Liver (tissue), 9 donors: Measurements from ENCODE around the gene ACP7. TPM values are rescaled to one million over a fixed set of nuclear protein-coding genes. Genes with fewer than 3 reads are reported as not detected.

Experiments used
- DNase-seq: peaks from one replicate; pipeline ENCODE4 v3.0.0-alpha.2; 2017; ENCODE audit warnings: low spot score
- H3K27ac ChIP-seq, 2 donors: one replicate each; pipeline ENCODE4 v1.7.0; 2013; ENCODE audit warnings: inconsistent platforms in 2 of 2, low read length in 2 of 2, control low read depth in 1 of 2, low read depth in 1 of 2, mild to moderate bottlenecking in 1 of 2
- H3K27me3 ChIP-seq, 4 donors: one replicate each; pipeline versions ENCODE4 v1.6.1 to v1.7.0; 2013; ENCODE audit warnings: low read length in 3 of 4, inconsistent platforms in 1 of 4, mild to moderate bottlenecking in 1 of 4, moderate library complexity in 1 of 4; ENCODE audit not compliant: control insufficient read depth in 4 of 4, insufficient read depth in 4 of 4
- H3K36me3 ChIP-seq, 4 donors: one replicate each; pipeline versions ENCODE4 v1.6.1 to v1.7.0; 2013; ENCODE audit warnings: low read length in 3 of 4, mild to moderate bottlenecking in 3 of 4, low read depth in 1 of 4, moderate library complexity in 1 of 4; ENCODE audit not compliant: control insufficient read depth in 4 of 4, insufficient read depth in 3 of 4
- H3K4me1 ChIP-seq, 4 donors: one replicate each; pipeline versions ENCODE4 v1.6.1 to v1.7.0; 2013; ENCODE audit warnings: low read length in 3 of 4, mild to moderate bottlenecking in 3 of 4, moderate library complexity in 1 of 4; ENCODE audit not compliant: control insufficient read depth in 4 of 4, insufficient read depth in 4 of 4
- H3K4me3 ChIP-seq, 3 donors: one replicate each; pipeline versions ENCODE4 v1.6.1 to v1.7.0; 2013; ENCODE audit warnings: low read length in 3 of 3, control low read depth in 1 of 3, low read depth in 1 of 3, mild to moderate bottlenecking in 1 of 3
- H3K9ac ChIP-seq, 2 donors: one replicate each; pipeline ENCODE4 v1.7.0; 2013; ENCODE audit warnings: low read length in 2 of 2, mild to moderate bottlenecking in 2 of 2, moderate library complexity in 2 of 2, control low read depth in 1 of 2, low read depth in 1 of 2
- H3K9me3 ChIP-seq, 4 donors: one replicate each; pipeline versions ENCODE4 v1.6.1 to v1.7.0; 2013; ENCODE audit warnings: low read length in 3 of 4; ENCODE audit not compliant: control insufficient read depth in 4 of 4
- EGR1 ChIP-seq, 2 donors: IDR thresholded peaks; 2 replicates each; pipeline ENCODE4 v1.6.1; 2016 to 2018; ENCODE audit warnings: antibody characterized with exemption in 2 of 2, low read depth in 2 of 2
- FOXA1 ChIP-seq: IDR thresholded peaks from 2 replicates; pipeline ENCODE4 v1.6.1; 2016; ENCODE audit warnings: antibody characterized with exemption
- GABPA ChIP-seq, 2 donors: IDR thresholded peaks in 1 of 2; conservative IDR thresholded peaks in 1 of 2; 2 replicates each; pipeline ENCODE4 v1.6.1; 2016; ENCODE audit warnings: antibody characterized with exemption in 2 of 2, mild to moderate bottlenecking in 1 of 2, moderate library complexity in 1 of 2
- HNF4A ChIP-seq, 2 donors: conservative IDR thresholded peaks; 2 replicates each; pipeline ENCODE4 v1.6.1; 2016; ENCODE audit warnings: antibody characterized with exemption in 2 of 2, mild to moderate bottlenecking in 2 of 2
- HNF4G ChIP-seq: IDR thresholded peaks from 2 replicates; pipeline ENCODE4 v1.6.1; 2016; ENCODE audit warnings: antibody characterized with exemption
- JUND ChIP-seq, 2 donors: IDR thresholded peaks; 2 replicates each; pipeline ENCODE4 v1.6.1; 2016; ENCODE audit warnings: antibody characterized with exemption in 2 of 2
- NR2F2 ChIP-seq: IDR thresholded peaks from 2 replicates; pipeline ENCODE4 v1.6.1; 2016; ENCODE audit warnings: antibody characterized with exemption
- RAD21 ChIP-seq, 2 donors: IDR thresholded peaks; 2 replicates each; pipeline ENCODE4 v1.6.1; 2016; ENCODE audit warnings: antibody characterized with exemption in 2 of 2, mild to moderate bottlenecking in 2 of 2
- RXRA ChIP-seq, 2 donors: IDR thresholded peaks; 2 replicates each; pipeline ENCODE4 v1.6.1; 2017 to 2018; ENCODE audit warnings: antibody characterized with exemption in 2 of 2, mild to moderate bottlenecking in 1 of 2
- SP1 ChIP-seq: IDR thresholded peaks from 2 replicates; pipeline ENCODE4 v1.6.1; 2018; ENCODE audit warnings: antibody characterized with exemption, mild to moderate bottlenecking
- TAF1 ChIP-seq: conservative IDR thresholded peaks from 2 replicates; pipeline ENCODE4 v1.6.1; 2016; ENCODE audit warnings: antibody characterized with exemption, mild to moderate bottlenecking
- YY1 ChIP-seq: IDR thresholded peaks from 2 replicates; pipeline ENCODE4 v1.6.1; 2016; ENCODE audit warnings: antibody characterized with exemption, mild to moderate bottlenecking
- WGBS: extraction: QIAGEN DNeasy Blood & Tissue Kit; methylation state at CpG from one replicate; pipeline ENCODE4 v1.1.7; 2013; 5-methylcytosine and 5-hydroxymethylcytosine counted together
- polyA plus RNA-seq, 2 donors: library from polyadenylated mRNA; stranded (reverse) in 1 of 2; unstranded in 1 of 2; fragments of 200-250 nt in 1 of 2; fragments of >200 nt in 1 of 2; fragmentation: Nextera tagmentation in 1 of 2; extraction: Ambion mirVana in 1 of 2; gene quantifications; one replicate each; pipeline versions ENCODE4 v1.2.1 to v1.2.3, GENCODE V29; 2013 to 2015
- total RNA-seq, 2 donors: library from RNA; depleted of rRNA; stranded (reverse); fragments of >200 nt; gene quantifications; one replicate each; pipeline ENCODE4 v1.2.3, GENCODE V29; 2014
- TF ChIP-seq, protein P1 (sequence below): IDR thresholded peaks from 2 replicates; pipeline ENCODE4 v1.6.1; 2016; ENCODE audit warnings: antibody characterized with exemption
- TF ChIP-seq, protein P2 (sequence below): IDR thresholded peaks from 2 replicates; pipeline ENCODE4 v1.6.1; 2016; ENCODE audit warnings: antibody characterized with exemption
- TF ChIP-seq, protein P3 (sequence below): IDR thresholded peaks from 2 replicates; pipeline ENCODE4 v1.6.1; 2016; ENCODE audit warnings: antibody characterized with exemption
- donor health status: healthy.
- donor health status: healthy.
- donor health status: healthy.
- donor health status: healthy.
- donor health status: healthy.

ACP7 gene
- total and polyA plus RNA-seq, 4 donors = 0.05 TPM; not detected in 3

DNA sequence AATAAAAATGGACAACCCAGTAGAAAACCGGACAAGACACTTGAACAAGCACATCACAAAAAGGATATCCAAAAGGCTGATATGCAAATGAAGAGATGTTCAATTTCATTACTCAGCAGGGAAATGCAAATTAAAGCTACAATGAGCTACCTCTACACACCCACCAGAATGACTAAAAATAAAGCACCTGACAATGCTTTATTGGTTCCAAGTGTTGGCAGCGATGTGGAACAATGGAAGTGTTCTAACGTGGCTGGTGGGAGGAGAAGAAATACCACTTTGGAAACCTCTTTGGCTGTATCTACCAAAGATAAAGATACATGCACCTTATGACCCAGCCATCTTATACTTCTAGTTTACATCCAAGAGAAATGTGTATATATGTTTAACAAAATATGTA, 3.7 kb upstream of the ACP7 start:
- WGBS = 72% methylated on average over 3 of the region's 3 CpGs
- no peaks in the 10 kb centered on the region for H3K36me3 ChIP-seq

DNA sequence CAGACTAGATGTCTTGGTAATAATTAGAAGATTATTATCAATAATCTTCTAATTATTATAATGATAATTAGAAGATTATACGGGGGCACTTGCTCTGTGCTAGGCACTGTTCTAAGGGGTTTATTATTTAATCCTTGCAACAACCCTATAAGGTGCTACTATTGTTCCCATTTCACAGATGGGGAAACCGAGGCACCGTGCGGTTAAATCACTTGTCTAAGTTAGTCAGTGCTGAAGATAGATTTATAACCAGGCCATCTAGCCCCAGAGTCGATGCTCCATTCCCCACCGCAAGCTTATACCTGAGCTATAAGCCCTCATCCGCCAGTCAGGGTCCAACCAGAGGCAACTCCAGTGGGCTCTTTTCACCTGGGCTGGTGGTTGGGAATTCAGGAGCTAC, 2.0 kb upstream of the ACP7 start:
- Histone ChIP-seq H3K36me3 (no peaks in the 10 kb centered on the region), H3K4me1 (peaks cover 4 to 10% (median 6%) of the 10 kb centered on the region in 4 donors), H3K9ac (no peak overlapping the region), H3K27me3 (peaks cover 0 to 3% (median 0%) of the 10 kb centered on the region in 4 donors), H3K9me3 (no peaks in the 10 kb centered on the region), H3K4me3 (no peak overlapping the region), H3K27ac (no peak overlapping the region)
- TF ChIP-seq RAD21 (IDR thresholded peaks at IDR 0.05) (no peak), JUND (IDR thresholded peaks at IDR 0.05) (no peak)
- TF ChIP-seq, protein P1, sequence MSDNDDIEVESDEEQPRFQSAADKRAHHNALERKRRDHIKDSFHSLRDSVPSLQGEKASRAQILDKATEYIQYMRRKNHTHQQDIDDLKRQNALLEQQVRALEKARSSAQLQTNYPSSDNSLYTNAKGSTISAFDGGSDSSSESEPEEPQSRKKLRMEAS = no peak
- 92% methylated on average over 7 of the region's 7 CpGs for WGBS
- no peak for DNase-seq

More for the DNA sequence above, 3.7 kb upstream of the ACP7 start:
- no peak for TF ChIP-seq GABPA (IDR thresholded peaks at IDR 0.05 in 1 of 2, conservative IDR thresholded peaks at IDR 0.05 in 1 of 2)
- TF ChIP-seq RAD21 (IDR thresholded peaks at IDR 0.05) = no peak
- TF ChIP-seq, protein P2, sequence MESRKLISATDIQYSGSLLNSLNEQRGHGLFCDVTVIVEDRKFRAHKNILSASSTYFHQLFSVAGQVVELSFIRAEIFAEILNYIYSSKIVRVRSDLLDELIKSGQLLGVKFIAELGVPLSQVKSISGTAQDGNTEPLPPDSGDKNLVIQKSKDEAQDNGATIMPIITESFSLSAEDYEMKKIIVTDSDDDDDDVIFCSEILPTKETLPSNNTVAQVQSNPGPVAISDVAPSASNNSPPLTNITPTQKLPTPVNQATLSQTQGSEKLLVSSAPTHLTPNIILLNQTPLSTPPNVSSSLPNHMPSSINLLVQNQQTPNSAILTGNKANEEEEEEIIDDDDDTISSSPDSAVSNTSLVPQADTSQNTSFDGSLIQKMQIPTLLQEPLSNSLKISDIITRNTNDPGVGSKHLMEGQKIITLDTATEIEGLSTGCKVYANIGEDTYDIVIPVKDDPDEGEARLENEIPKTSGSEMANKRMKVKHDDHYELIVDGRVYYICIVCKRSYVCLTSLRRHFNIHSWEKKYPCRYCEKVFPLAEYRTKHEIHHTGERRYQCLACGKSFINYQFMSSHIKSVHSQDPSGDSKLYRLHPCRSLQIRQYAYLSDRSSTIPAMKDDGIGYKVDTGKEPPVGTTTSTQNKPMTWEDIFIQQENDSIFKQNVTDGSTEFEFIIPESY = no peak
- TF ChIP-seq TAF1 = no peak
- TF ChIP-seq SP1 = no peak
- no peak for TF ChIP-seq EGR1 (IDR thresholded peaks at IDR 0.05; ENCODE audit: low read depth in 2 of 2)
- no peak for TF ChIP-seq FOXA1
- TF ChIP-seq JUND (IDR thresholded peaks at IDR 0.05) = no peak
- no peak for TF ChIP-seq YY1
- TF ChIP-seq, protein P3, sequence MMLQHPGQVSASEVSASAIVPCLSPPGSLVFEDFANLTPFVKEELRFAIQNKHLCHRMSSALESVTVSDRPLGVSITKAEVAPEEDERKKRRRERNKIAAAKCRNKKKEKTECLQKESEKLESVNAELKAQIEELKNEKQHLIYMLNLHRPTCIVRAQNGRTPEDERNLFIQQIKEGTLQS = no peak
- no peak for TF ChIP-seq RXRA (IDR thresholded peaks at IDR 0.05)
- TF ChIP-seq NR2F2 = no peak
- TF ChIP-seq HNF4G = no peak
- TF ChIP-seq HNF4A (conservative IDR thresholded peaks at IDR 0.05) = no peak
- TF ChIP-seq, protein P1 = no peak
- Histone ChIP-seq H3K27ac (no peak overlapping the region), H3K9ac (no peak overlapping the region), H3K4me1 (peaks cover 4 to 10% (median 6%) of the 10 kb centered on the region in 4 donors), H3K27me3 (peaks cover 0 to 1% (median 0%) of the 10 kb centered on the region in 4 donors), H3K9me3 (no peaks in the 10 kb centered on the region), H3K4me3 (no peak overlapping the region)
- no peak for DNase-seq

DNA sequence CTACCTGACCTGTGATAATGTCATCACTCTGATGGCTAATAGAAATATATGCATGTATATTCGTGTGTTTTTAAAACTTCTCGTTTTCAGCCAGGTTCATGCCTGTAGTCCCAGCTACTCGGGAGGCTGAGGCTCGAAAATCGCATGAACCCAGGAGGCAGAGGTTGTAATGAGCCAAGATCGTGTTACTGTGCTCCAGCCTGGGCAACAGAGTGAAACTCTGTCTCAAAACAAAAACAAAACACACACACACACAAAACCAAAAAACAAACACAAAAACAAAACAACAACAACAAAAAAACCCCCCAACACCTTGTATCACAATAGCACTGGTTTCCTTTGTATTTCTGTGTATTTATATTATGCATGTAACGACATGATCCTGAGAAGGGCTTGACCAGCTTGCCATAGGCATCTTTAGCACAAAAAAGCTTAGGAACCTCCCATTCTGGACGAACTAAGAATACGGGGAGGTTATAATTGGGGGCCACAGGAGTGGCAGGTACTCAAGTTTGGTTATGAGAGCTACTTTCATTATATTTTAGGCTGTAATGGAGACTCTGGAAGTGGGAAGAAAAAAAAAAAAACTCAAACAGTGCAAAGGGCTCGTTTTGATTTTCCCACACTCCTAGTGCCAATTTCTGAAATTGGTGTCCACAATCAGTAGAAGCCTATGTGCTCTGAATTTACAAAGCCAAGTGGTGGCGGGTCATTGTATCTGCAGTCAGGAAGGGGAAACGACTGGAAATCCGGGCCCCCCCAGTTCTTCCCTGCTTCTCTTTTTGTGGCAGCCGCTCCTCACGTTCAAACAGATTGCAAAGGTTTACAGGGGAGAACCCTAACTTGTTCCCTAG, 1.2 kb upstream of the ACP7 start:
- Histone ChIP-seq H3K27me3 (peaks cover 0 to 3% (median 0%) of the 10 kb centered on the region in 4 donors), H3K9ac (no peak overlapping the region), H3K36me3 (no peaks in the 10 kb centered on the region), H3K4me1 (peaks cover 4 to 10% (median 6%) of the 10 kb centered on the region in 4 donors), H3K4me3 (no peak overlapping the region), H3K27ac (no peak overlapping the region), H3K9me3 (no peaks in the 10 kb centered on the region)
- WGBS = 34% methylated on average over 15 of the region's 15 CpGs
- TF ChIP-seq SP1 (no peak), JUND (IDR thresholded peaks at IDR 0.05) (no peak), NR2F2 (no peak)
- no peak for DNase-seq
